Heart left ventricle (tissue), 13 donors: ENCODE data around the gene DRP2.

Source experiments
- CTCF ChIP-seq, 12 donors: fragments of 200-600 bp; sonication (generic) in 4 of 12; IDR thresholded peaks; one replicate each; pipeline versions ENCODE4 v1.5.0 to v1.8.0; 2018 to 2022; ENCODE audit warnings: antibody characterized with exemption in 12 of 12, mild to moderate bottlenecking in 5 of 12
- POLR2A ChIP-seq, 2 donors: fragments of 450-650 bp; IDR thresholded peaks; one replicate each; pipeline ENCODE4 v1.6.1; 2017; ENCODE audit warnings: antibody characterized with exemption in 2 of 2, mild to moderate bottlenecking in 2 of 2, moderate library complexity in 2 of 2
- donor health status: ischemic (EF 13 %, LVEDD 7.1; RV severe dilation, severe dysfunction).
- donor health status: DM: no; HTN: yes; CAD: no.
- donor health status: DM: no; HTN: no; CAD: no.
- donor health status: ischemic (EF 25% LVEDD 6.9; RV normal size, moderate dysfunction).
- donor health status: ischemic (EF 25% LVEDD 5.7; RV mildly dilated, moderate dysfunction).
- donor health status: ischemic (EF 35%, LVEDD 5.7; RV mildly dilated, moderate dysfunction).
- donor health status: nonischemic (EF 11% LVEDD 7.7; RV severe dilation, severe dysfunction).
- donor health status: DM: yes; HTN: yes; CAD: no.
- donor health status: PGD.
- donor health status: ischemic (EF 29% LVEDD 5.4; RV normal size, mild dysfunction).
- donor health status: nonischemic (EF 23%, LVEDD 6.1; RV moderate dilation, normal function).

- no peak for TF ChIP-seq CTCF (IDR thresholded peaks at IDR 0.05)
- no peak for TF ChIP-seq POLR2A (IDR thresholded peaks at IDR 0.05)
Observed at GRCh38 chrX:101230636-101231035, 11.1 kb downstream of the DRP2 start.
